GM12801 (cell line): ENCODE measurements around the gene HADHA.

ENCODE experiments used
- CTCF ChIP-seq: IDR thresholded peaks from one replicate; pipeline ENCODE4 v1.5.1; 2011; ENCODE audit warnings: control low read depth; ENCODE audit not compliant: insufficient read length; ENCODE audit errors: extremely low read depth

The HADHA gene

GRCh38 chr2:26176279-26176615, 68.2 kb downstream of the HADHA start:
- no peak for TF ChIP-seq CTCF

- no peak for TF ChIP-seq CTCF
Observed at GRCh38 chr2:26175466-26176278, 68.8 kb downstream of the HADHA start.

- TF ChIP-seq CTCF: no peak
Observed at GRCh38 chr2:26174691-26175465, 69.6 kb downstream of the HADHA start.

- TF ChIP-seq CTCF: no peak
Observed at GRCh38 chr2:26173776-26174482, 70.5 kb downstream of the HADHA start.

GRCh38 chr2:26172871-26173775, 71.3 kb downstream of the HADHA start, which contains the start of gene GAREM2:
Gene GAREM2 (plus strand): TSS chr2:26173088. CDS start chr2:26173221, 133 bp downstream.
- TF ChIP-seq CTCF: no peak

- TF ChIP-seq CTCF: no peak
Observed at GRCh38 chr2:26172189-26172870, 72.1 kb downstream of the HADHA start.
